ENCODE data around the gene FBLN5.

The FBLN5 gene

DNA sequence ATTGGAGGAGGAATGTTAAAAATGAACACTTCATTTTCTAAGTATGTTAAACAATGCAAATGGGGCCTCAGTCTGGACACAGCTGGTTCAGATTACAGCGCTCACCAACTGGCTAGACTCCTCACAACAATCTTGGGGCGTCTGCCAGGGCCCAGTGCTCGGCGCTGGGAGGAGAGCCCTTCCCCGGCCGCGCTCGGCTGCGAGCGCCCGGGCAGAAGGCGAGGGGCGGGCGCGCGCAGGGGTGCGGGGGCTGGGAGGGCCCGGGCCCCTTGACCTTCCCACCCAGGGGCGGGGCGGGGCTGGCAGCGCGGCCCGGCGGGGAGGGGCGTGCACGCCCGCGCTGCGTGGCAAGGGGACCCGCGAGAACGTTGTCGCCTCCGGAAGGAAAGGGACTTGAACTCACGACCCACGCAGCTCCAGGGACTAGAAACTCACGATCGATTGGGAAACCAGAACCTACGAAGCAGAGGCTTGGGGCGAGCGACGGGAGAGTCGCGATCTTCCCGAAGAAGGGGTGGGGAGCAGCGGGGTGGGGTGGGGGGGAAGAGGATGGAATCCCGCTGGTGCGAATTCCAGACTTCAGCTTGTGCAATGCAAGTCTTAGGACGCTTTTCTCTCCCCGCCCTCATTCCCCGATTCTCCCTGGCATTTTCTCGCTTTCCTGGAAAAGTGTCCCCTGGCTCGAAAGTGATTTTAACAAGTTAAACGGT, at the start of gene FBLN5:
Gene FBLN5, minus strand, starts transcription at position 220 of the 710 bp plus-strand sequence. CDS start 465 bp downstream, outside the sequence.
- DNase-seq, result no peak

DNA sequence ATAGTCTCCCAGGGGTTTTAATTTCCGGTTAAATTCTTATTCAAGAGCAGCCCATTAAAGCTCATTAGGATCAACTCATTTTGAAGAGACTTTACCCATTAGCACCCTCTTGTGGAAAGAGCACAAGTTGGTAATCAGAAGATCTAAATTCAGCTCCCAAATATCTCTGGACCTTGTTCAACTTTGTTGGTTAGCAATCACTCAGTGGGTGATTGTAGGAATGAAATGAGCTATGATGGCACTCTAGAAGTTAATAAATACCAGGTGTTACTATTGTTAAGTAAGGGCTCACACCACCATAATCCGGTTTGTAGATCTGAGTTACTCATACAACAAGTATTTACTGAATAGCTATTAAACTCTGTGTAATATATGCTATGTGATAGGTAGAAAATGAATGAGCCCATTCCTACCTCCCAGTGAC, 49.5 kb upstream of the FBLN5 start:
- DNase-seq, result no peak

DNA sequence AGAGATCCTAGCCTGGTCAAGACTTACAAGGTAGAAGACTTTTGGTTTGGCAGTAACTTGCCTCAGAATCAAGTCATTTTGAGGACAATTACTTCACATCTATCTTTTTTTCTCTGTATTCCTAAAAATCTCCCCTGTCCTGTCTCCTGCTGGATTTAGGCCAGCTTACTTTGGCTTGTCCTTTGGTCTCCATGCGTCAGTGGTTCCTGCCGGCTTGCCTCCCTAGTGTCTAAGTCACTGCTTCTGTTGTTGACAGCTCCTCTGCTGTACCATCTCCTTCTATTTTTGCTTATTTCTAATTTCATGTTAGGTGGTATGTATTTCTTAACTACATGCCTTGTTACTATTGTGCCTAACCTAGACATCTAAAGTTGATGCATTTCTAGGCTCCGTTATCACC, 39.7 kb upstream of the FBLN5 start:
- no peak for DNase-seq

DNA sequence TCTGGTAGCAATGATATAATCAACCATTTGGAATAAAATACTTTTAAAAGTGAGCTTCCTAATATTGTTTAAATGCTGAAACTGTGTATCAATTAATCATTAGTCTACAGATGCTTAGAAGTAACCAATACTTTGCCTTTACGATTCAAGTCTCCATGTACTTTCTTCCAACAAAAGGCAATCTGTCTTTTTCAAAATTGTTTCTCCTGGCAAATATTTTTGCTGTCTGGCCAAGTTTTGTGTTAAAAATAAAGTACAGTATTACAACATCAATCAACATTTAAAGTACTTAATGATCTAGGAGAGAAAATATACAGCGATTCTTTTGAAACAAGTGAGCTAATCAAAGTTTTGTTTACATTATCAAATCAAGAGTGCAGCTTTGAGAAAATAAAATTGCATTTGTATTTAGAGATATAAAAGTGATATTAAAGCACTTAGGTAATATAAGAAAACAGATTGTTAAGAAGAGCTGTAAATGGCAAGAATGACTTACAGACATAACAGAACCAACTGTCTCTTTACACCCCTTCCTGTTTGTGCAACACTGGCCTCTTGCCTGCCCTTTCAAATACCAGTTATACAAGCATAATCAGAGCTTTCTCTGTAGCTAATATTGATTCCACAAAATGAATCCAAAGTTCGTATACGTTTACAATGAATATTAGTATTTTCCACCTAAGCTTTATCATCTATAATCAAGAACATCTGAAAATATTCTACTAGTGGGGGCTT, 38.2 kb upstream of the FBLN5 start:
- DNase-seq, result no peak

- DNase-seq, result no peak
These were observed 37.5 kb upstream of the FBLN5 start for GRCh38 chr14:91985008-91985407.

DNA sequence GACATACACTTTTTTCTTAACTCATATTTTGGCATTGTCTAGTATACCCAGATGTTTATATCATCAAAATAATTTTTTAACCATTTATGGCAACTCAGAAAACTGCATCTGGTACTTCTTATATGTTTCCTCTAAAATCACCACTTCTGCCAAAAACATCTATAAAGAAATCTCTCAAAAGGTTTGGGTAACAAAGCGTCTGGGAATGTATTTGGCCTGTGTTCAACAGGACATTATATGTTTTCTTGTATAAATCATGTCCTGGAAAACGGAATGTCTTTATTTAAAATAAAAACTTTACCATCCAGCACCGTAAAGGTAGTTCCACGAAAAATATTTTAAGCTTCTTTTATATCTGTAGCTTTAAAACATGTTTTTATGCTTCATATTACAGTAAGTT, 36.1 kb upstream of the FBLN5 start:
- no peak for DNase-seq

DNA sequence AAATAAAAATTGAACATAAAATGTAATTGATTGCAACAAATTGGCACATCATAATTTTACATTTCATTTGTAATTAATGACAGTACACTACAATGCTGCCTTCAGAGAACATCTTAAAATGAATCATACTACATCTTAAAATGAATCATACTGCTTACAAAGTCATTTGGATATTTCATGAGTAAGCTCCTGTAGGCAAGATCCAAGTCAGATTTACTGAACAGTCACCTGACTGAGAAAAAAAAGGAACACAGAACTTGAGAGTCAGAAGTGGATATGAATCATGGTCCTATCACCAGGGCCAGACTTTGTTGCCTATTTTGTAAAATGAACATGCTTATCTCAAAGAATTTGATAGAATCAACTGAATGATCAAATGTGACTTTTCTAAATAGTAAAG, 32.7 kb upstream of the FBLN5 start:
- no peak for DNase-seq

- no peak for DNase-seq
These were observed 30.4 kb upstream of the FBLN5 start for GRCh38 chr14:91977884-91978283.

- no peak for DNase-seq
These were observed 28.3 kb upstream of the FBLN5 start for GRCh38 chr14:91975763-91976162.

GRCh38 chr14:91971188-91971778, 23.8 kb upstream of the FBLN5 start:
- DNase-seq, result no peak

- no peak for DNase-seq
These were observed 20.8 kb upstream of the FBLN5 start for GRCh38 chr14:91968280-91968679.

GRCh38 chr14:91964724-91965123, 17.2 kb upstream of the FBLN5 start:
- DNase-seq, result no peak

GRCh38 chr14:91964011-91964410, 16.5 kb upstream of the FBLN5 start:
- DNase-seq, result no peak

GRCh38 chr14:91963465-91963864, 16.0 kb upstream of the FBLN5 start:
- no peak for DNase-seq

DNA sequence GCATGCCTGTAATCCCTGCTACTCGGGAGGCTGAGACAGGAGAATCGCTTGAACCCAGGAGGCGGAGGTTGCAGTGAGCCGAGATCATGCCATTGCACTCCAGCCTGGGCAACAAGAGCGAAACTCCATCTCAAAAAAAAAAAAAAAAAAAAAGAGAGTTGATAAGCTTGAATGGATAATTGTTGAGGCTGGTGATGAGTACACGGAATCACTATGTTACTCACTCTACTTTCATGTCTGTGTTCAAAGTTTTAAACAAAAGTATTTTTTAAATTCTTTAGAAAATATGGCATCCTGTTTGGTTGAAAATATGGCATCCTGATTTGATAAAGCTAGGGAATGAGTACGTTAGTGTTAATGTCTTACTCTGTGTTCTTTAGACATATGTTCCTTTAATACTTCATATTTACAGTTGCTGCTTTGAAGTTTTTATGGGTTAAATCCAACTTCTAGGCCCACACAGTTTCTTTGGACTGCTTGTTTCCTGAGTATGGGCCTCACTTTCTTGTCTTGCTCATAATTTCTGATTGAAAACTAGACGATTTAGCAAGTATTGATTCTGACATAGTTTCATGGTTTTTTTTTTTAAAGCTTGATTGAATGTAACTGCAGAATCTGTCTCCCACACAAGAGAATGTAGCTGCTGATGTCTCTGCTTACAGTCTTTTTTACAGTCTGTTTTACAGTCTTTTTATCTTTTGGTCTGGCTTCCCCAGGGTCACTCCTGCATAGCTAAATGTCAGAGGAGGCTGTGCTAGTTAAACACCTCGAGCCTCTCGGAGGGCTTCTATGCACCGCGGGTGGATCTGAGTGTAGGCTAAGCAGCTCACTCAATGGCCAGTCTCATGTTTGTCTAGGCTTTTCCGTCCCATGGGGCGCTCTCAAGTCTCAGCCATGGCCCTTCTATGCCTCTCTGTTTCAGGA, 14.1 kb upstream of the FBLN5 start:
- DNase-seq, result no peak

- no peak for DNase-seq
These were observed 10.4 kb upstream of the FBLN5 start for GRCh38 chr14:91957876-91958313.

- DNase-seq, result no peak
These were observed 9.1 kb upstream of the FBLN5 start for GRCh38 chr14:91956616-91957015.

- no peak for DNase-seq
These were observed 7.7 kb upstream of the FBLN5 start for GRCh38 chr14:91955168-91955567.

DNA sequence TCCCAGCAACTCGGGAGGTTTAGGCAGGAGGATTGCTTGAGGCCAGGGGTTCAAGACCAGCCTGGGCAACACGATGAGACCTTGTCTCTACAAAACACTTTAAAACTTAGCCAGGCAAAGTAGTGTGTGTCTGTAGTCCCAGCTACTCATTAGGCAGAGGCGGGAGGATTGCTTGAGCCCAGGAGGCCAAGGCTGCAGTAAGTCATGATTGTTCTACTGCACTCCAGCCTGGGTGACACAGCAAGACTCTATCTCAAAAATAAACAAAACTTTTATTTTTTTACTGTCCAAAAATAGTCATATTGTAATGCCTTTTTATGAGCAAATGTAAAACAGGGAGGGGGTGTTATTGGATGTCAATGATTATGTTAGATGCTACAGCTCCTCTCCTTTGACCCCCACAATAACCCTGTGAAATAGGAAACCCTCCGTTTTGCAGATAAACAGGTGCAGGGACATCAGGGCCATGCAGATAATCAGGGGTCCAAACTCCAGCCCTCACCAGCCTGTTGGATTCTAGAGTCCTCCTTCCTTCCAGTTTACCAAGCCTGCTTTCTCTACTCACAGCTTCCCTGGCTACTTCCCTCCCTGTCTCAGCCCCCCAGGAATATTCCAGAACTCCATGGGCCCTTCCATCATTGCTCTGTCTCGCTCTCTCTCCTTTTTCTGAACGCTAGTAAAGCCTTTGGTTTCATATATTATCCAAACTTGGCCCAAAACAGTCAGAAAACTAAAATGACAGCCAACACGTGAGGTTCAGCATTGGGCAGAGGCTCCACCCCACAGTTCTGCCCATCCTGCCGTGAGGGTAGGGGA, 5.9 kb upstream of the FBLN5 start:
- DNase-seq, result no peak

DNA sequence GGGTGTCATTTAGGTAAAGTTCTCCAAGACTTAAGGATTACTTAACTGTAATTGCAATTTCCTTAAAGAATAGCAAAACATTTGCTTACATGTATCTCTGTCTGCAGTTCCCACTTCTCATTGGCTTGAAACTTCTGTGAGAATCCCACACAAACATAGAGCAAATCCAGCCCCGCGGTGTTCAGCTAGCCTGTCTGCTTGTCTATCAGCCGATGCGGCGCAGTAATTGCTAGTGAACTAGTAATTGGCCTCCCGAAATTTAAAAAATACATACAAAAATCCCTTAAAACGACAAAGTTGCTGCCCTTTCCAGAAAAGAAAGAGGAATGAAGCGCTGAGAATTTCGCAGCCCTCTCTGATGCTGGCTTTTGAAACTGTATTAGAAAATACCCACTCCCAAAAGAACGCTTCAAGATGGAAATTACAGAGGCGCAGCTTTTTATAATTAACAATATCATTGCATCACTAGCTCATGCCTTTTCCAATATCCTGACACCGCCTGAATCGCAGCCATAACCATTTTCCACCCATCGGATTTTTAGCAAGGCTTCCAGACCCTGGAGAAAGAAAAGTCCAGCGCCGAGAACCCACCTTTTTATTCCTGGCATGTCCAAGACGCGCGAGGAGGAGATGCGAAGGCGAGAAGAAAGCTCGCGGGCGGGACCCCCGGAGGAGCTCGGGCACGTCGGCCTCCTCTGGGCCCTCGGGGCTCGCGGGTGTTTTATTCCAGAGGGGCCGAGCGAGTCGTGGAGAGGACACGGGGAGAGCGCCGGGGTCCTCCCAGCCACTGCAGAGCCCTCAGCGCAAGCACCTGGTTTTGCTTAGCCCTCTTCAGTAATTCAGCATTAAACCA, 646 bp downstream of the FBLN5 start:
- no peak for DNase-seq

Data from NCI-H1092 (cell line).